H9 (cell line): Measurements from ENCODE around the gene ZNF644. TPM values are rescaled to one million over a fixed set of nuclear protein-coding genes. Genes with fewer than 3 reads are reported as not detected.
"Not testable (repeated sequence)": the region's sequence is repeated elsewhere in the genome, so short reads cannot be mapped to it uniquely, and the experiment has no call there.

ENCODE experiments used
- DNase-seq: peaks from one replicate; pipeline ENCODE4 v3.0.0-alpha.2; 2017
- H2AFZ ChIP-seq: one replicate; pipeline ENCODE4 v1.6.1; 2013; ENCODE audit warnings: mild to moderate bottlenecking, low read length, control low read depth, moderate library complexity
- H2AK5ac ChIP-seq: 2 replicates; pipeline ENCODE4 v1.6.1; 2013; ENCODE audit warnings: low read length, control low read depth, mixed read lengths; ENCODE audit not compliant: insufficient read length
- H2BK120ac ChIP-seq: one replicate; pipeline ENCODE4 v1.6.1; 2013; ENCODE audit warnings: low read depth, mild to moderate bottlenecking, low read length, control low read depth, inconsistent platforms; ENCODE audit not compliant: poor library complexity, severe bottlenecking
- H2BK12ac ChIP-seq: 2 replicates; pipeline ENCODE4 v1.6.1; 2013; ENCODE audit warnings: low read length, control low read depth, mixed read lengths, low read depth; ENCODE audit not compliant: insufficient read length
- H2BK15ac ChIP-seq: 2 replicates; pipeline ENCODE4 v1.6.1; 2013; ENCODE audit warnings: low read depth, low read length, control low read depth
- H2BK20ac ChIP-seq: one replicate; pipeline ENCODE4 v1.6.1; 2013; ENCODE audit warnings: low read depth, mild to moderate bottlenecking, low read length, control low read depth, inconsistent platforms; ENCODE audit not compliant: poor library complexity, severe bottlenecking
- H2BK5ac ChIP-seq: 2 replicates; pipeline ENCODE4 v1.6.1; 2013; ENCODE audit warnings: low read length, control low read depth, mixed read lengths; ENCODE audit not compliant: insufficient read length
- H3K14ac ChIP-seq: 2 replicates; pipeline ENCODE4 v1.6.1; 2013; ENCODE audit warnings: low read length, control low read depth; ENCODE audit not compliant: insufficient read depth
- H3K18ac ChIP-seq: 2 replicates; pipeline ENCODE4 v1.6.1; 2013; ENCODE audit warnings: low read depth, mild to moderate bottlenecking, mixed read lengths, low read length, control low read depth; ENCODE audit not compliant: insufficient read length
- H3K23ac ChIP-seq: 2 replicates; pipeline ENCODE4 v1.6.1; 2013; ENCODE audit warnings: low read length, control low read depth, mixed read lengths, low read depth; ENCODE audit not compliant: insufficient read length
- H3K23me2 ChIP-seq: 2 replicates; pipeline ENCODE4 v1.6.1; 2013; ENCODE audit warnings: low read depth, mild to moderate bottlenecking, mixed read lengths, low read length, control low read depth; ENCODE audit not compliant: insufficient read length, poor library complexity, severe bottlenecking
- H3K27ac ChIP-seq: 2 replicates; pipeline ENCODE4 v1.5.1; 2013; ENCODE audit warnings: low read length, control low read depth, mixed read lengths, low read depth; ENCODE audit not compliant: insufficient read length
- H3K27me3 ChIP-seq: 2 replicates; pipeline ENCODE4 v1.6.1; 2013; ENCODE audit warnings: low read length, control low read depth, inconsistent platforms; ENCODE audit not compliant: insufficient read depth
- H3K4ac ChIP-seq: 2 replicates; pipeline ENCODE4 v1.6.1; 2013; ENCODE audit warnings: low read depth, mild to moderate bottlenecking, control low read depth, inconsistent platforms, low read length, moderate library complexity
- H3K4me1 ChIP-seq: 2 replicates; pipeline ENCODE4 v1.6.1; 2013; ENCODE audit warnings: low read length, control low read depth, inconsistent platforms; ENCODE audit not compliant: insufficient read depth
- H3K4me2 ChIP-seq: 2 replicates; pipeline ENCODE4 v1.6.1; 2013; ENCODE audit warnings: low read length, control low read depth, mixed read lengths; ENCODE audit not compliant: insufficient read length, insufficient read depth
- H3K56ac ChIP-seq: 2 replicates; pipeline ENCODE4 v1.6.1; 2013; ENCODE audit warnings: low read depth, mild to moderate bottlenecking, mixed read lengths, low read length, control low read depth; ENCODE audit not compliant: insufficient read length
- H3K79me1 ChIP-seq: 2 replicates; pipeline ENCODE4 v1.6.1; 2013; ENCODE audit warnings: low read depth, mild to moderate bottlenecking, moderate library complexity, low read length, control low read depth, inconsistent platforms; ENCODE audit not compliant: insufficient read depth, poor library complexity, severe bottlenecking
- H3K79me2 ChIP-seq: 2 replicates; pipeline ENCODE4 v1.6.1; 2013; ENCODE audit warnings: low read length, control low read depth, inconsistent platforms; ENCODE audit not compliant: insufficient read depth
- H3K9ac ChIP-seq: 2 replicates; pipeline ENCODE4 v1.6.1; 2013; ENCODE audit warnings: low read length, control low read depth, mixed read lengths; ENCODE audit not compliant: insufficient read length; ENCODE audit errors: extremely low read depth
- H3K9me3 ChIP-seq: one replicate; pipeline ENCODE4 v1.6.1; 2013; ENCODE audit warnings: low read depth, low read length, inconsistent platforms; ENCODE audit not compliant: control insufficient read depth
- H3T11ph ChIP-seq: one replicate; pipeline ENCODE4 v1.6.1; 2013; ENCODE audit warnings: mild to moderate bottlenecking, low read length, control low read depth, inconsistent platforms
- H4K20me1 ChIP-seq: one replicate; pipeline ENCODE4 v1.6.1; 2013; ENCODE audit not compliant: control insufficient read depth, insufficient read length, insufficient read depth
- H4K5ac ChIP-seq: 2 replicates; pipeline ENCODE4 v1.6.1; 2013; ENCODE audit warnings: low read depth, mild to moderate bottlenecking, mixed read lengths, low read length, control low read depth; ENCODE audit not compliant: insufficient read length
- H4K8ac ChIP-seq: replicated peaks from 2 replicates; pipeline ENCODE4 v1.6.1; 2013; ENCODE audit warnings: low read length, control low read depth, mixed read lengths, low read depth; ENCODE audit not compliant: insufficient read length
- H4K91ac ChIP-seq: 2 replicates; pipeline ENCODE4 v1.6.1; 2013; ENCODE audit warnings: low read depth, mild to moderate bottlenecking, moderate library complexity, mixed read lengths, low read length, control low read depth; ENCODE audit not compliant: insufficient read length
- H3K27ac Mint-ChIP-seq, 3 experiments: 2 replicates in 2 of 3; 3 replicates in 1 of 3; pipeline ENCODE4 v1.8.0; 2020 to 2021; ENCODE audit warnings: mixed read lengths in 3 of 3, mild to moderate bottlenecking in 1 of 3, moderate library complexity in 1 of 3
- H3K27me3 Mint-ChIP-seq: 2 replicates; pipeline ENCODE4 v1.8.0; 2021; ENCODE audit warnings: low read depth, mild to moderate bottlenecking, moderate library complexity, mixed read lengths
- H3K36me3 Mint-ChIP-seq, 3 experiments: 2 replicates in 2 of 3; 3 replicates in 1 of 3; pipeline ENCODE4 v1.8.0; 2020 to 2021; ENCODE audit warnings: low read depth in 3 of 3, mixed read lengths in 3 of 3; ENCODE audit not compliant: insufficient read depth in 1 of 3
- H3K4me1 Mint-ChIP-seq, 2 experiments: 2 replicates each; pipeline ENCODE4 v1.8.0; 2020; ENCODE audit warnings: mixed read lengths in 2 of 2
- H3K4me3 Mint-ChIP-seq, 2 experiments: 2 replicates in 1 of 2; 3 replicates in 1 of 2; pipeline ENCODE4 v1.8.0; 2020 to 2021; ENCODE audit warnings: mild to moderate bottlenecking in 2 of 2, mixed read lengths in 2 of 2, moderate library complexity in 1 of 2
- H3K9me3 Mint-ChIP-seq, 2 experiments: 2 replicates in 1 of 2; 3 replicates in 1 of 2; pipeline ENCODE4 v1.8.0; 2020; ENCODE audit warnings: mild to moderate bottlenecking in 2 of 2, mixed read lengths in 2 of 2, moderate library complexity in 1 of 2
- WGBS: extraction: QIAGEN DNeasy Blood & Tissue Kit; methylation state at CpG from one replicate; pipeline ENCODE4 v1.1.7; 2013; ENCODE audit warnings: missing lambda C conversion rate, low lambda C conversion rate, mixed read lengths; ENCODE audit not compliant: insufficient read length; ENCODE audit errors: extremely low coverage; 5-methylcytosine and 5-hydroxymethylcytosine counted together
- total RNA-seq: library from RNA; stranded (reverse); gene quantifications from 2 replicates; pipeline ENCODE4 v1.2.1, GENCODE V29; 2021
- TF ChIP-seq, protein P1 (sequence below): fragments of 200-600 bp; sonication (generic); conservative IDR thresholded peaks from 3 replicates; pipeline ENCODE4 v1.8.0; 2021; ENCODE audit warnings: antibody characterized with exemption, mild to moderate bottlenecking

Gene ZNF644
- total RNA-seq, 1 experiment from 2014 or later: 78.9 TPM

DNA sequence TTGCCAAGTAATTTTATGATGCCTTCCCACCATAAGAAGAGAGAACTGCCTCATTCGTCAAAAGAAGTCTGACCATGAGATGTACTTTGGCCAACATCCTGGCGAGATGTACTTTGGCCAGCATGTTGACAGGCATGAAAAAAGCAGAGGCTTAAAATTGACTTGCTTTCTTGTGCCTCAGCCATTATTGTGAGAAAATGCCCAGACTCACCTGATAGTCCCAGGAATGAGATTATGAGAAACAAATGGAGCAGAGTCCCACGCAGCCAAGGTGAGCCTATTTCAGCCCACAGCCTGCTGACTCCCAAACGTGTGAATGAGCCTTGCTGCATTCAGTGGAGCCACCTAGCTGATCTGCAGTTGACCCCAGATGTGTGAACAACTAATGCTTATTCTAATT, 43.5 kb upstream of the ZNF644 start:
- H2BK120ac ChIP-seq: no peak overlapping the region
- H3K27me3 Mint-ChIP-seq: no peaks in the 10 kb centered on the region; the same call in 1 of the 2 replicates
- H4K8ac ChIP-seq: no peak overlapping the region
- H3K27ac ChIP-seq: no peak overlapping the region
- no peak overlapping the region for H2BK12ac ChIP-seq
- DNase-seq: no peak
- H3K9ac ChIP-seq: no peak overlapping the region
- no peak overlapping the region for H4K5ac ChIP-seq
- no peak overlapping the region for H3K23ac ChIP-seq
- no peak overlapping the region for H2AFZ ChIP-seq
- H3K4me2 ChIP-seq: no peak overlapping the region
- no peaks in the 10 kb centered on the region for H3K23me2 ChIP-seq
- no peak overlapping the region for H3K14ac ChIP-seq
- H3K4me1 Mint-ChIP-seq: peaks cover 14% of the 10 kb centered on the region in 2 experiments
- TF ChIP-seq, protein P1, sequence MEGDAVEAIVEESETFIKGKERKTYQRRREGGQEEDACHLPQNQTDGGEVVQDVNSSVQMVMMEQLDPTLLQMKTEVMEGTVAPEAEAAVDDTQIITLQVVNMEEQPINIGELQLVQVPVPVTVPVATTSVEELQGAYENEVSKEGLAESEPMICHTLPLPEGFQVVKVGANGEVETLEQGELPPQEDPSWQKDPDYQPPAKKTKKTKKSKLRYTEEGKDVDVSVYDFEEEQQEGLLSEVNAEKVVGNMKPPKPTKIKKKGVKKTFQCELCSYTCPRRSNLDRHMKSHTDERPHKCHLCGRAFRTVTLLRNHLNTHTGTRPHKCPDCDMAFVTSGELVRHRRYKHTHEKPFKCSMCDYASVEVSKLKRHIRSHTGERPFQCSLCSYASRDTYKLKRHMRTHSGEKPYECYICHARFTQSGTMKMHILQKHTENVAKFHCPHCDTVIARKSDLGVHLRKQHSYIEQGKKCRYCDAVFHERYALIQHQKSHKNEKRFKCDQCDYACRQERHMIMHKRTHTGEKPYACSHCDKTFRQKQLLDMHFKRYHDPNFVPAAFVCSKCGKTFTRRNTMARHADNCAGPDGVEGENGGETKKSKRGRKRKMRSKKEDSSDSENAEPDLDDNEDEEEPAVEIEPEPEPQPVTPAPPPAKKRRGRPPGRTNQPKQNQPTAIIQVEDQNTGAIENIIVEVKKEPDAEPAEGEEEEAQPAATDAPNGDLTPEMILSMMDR: no peak
- H4K91ac ChIP-seq: no peak overlapping the region
- H2BK5ac ChIP-seq: no peak overlapping the region
- H2AK5ac ChIP-seq: no peak overlapping the region
- no peak overlapping the region for H3K4me3 Mint-ChIP-seq
- peaks cover 0 to 10% (median 3%) of the 10 kb centered on the region in 3 experiments; a peak in 3 of 7 replicates for H3K36me3 Mint-ChIP-seq
- no peaks in the 10 kb centered on the region for H3K79me1 ChIP-seq
- no peak overlapping the region for H3K4ac ChIP-seq
- H2BK20ac ChIP-seq: no peak overlapping the region
- no peaks in the 10 kb centered on the region for H4K20me1 ChIP-seq
- no peak overlapping the region for H3K18ac ChIP-seq
- no peak overlapping the region for H3T11ph ChIP-seq
- H2BK15ac ChIP-seq: no peak overlapping the region
- no peak overlapping the region for H3K56ac ChIP-seq
- H3K9me3 Mint-ChIP-seq: peaks cover 0 to 3% of the 10 kb centered on the region in 2 experiments; a peak in 2 of 5 replicates
- H3K79me2 ChIP-seq: no peaks in the 10 kb centered on the region
- WGBS: no CpG with 5 or more reads among the region's 4 CpGs
- peaks cover 5% of the 10 kb centered on the region; the same call in 1 of the 2 replicates for H3K4me1 ChIP-seq
- H3K9me3 ChIP-seq: no peaks in the 10 kb centered on the region
- no peaks in the 10 kb centered on the region for H3K27me3 ChIP-seq
- H3K27ac Mint-ChIP-seq: no peak overlapping the region

DNA sequence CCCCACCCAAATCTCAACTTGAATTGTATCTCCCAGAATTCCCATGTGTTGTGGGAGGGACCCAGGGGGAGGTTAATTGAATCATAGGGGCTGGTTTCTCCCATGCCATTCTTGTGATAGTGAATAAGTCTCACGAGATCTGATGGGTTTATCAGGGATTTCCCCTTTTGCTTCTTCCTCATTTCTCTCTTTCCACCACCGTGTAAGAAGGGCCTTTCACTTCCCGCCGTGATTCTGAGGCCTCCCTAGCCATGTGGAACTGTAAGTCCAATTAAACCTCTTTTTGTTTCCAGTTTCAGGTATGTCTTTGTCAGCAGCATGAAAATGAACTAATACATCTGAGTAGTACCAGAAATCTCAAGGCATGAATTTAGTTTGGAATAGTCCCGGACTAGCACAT, 41.6 kb upstream of the ZNF644 start:
- H2AK5ac ChIP-seq, DNase-seq, H3K27ac ChIP-seq, H2BK12ac ChIP-seq, H4K20me1 ChIP-seq, H3K23ac ChIP-seq, H4K8ac ChIP-seq, H3K27ac Mint-ChIP-seq, H3K9me3 ChIP-seq, H2AFZ ChIP-seq, H3K27me3 ChIP-seq, H2BK15ac ChIP-seq, H3K4me1 ChIP-seq, H3K4me2 ChIP-seq, H3K79me2 ChIP-seq, H4K91ac ChIP-seq, H3K56ac ChIP-seq, H3K9ac ChIP-seq, H3K4me3 Mint-ChIP-seq, H3K18ac ChIP-seq, H3K9me3 Mint-ChIP-seq, H2BK20ac ChIP-seq, H3K4ac ChIP-seq, H3K14ac ChIP-seq, H3K23me2 ChIP-seq, H3K79me1 ChIP-seq, H3K27me3 Mint-ChIP-seq, H2BK120ac ChIP-seq, H3T11ph ChIP-seq, H4K5ac ChIP-seq, H2BK5ac ChIP-seq: not testable (repeated sequence)
- Mint-ChIP-seq H3K4me1 (peaks cover 14 to 18% of the 10 kb centered on the region in 2 experiments), H3K36me3 (peaks cover 0 to 13% (median 3%) of the 10 kb centered on the region in 3 experiments; a peak in 4 of 7 replicates)
- WGBS: no CpG with 5 or more reads among the region's 5 CpGs
